ENCODE results near the gene RAVER1. TPM values are rescaled to one million over a fixed set of nuclear protein-coding genes. Genes with fewer than 3 reads are reported as not detected.
A peak's percentile ranks its signal among the peaks of the same experiment; 100 is the strongest.
"Not testable (repeated sequence)": the region's sequence is repeated elsewhere in the genome, so short reads cannot be mapped to it uniquely, and the experiment has no call there.

RAVER1 gene
- total RNA-seq, 1 donor from 2014 or later: 25.5 TPM

DNA sequence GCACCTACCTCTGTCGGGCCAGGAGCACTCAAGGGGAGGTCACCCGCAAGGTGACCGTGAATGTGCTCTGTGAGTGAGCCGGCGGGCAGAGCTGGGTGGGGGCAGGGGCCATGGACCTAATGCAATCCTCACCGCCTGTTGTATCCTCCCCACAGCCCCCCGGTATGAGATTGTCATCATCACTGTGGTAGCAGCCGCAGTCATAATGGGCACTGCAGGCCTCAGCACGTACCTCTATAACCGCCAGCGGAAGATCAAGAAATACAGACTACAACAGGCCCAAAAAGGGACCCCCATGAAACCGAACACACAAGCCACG is 48.4 kb downstream of the RAVER1 start:
- H3K4me3 ChIP-seq: no peak overlapping the region
- no peak for TF ChIP-seq POLR2AphosphoS5 (IDR thresholded peaks at IDR 0.05; ENCODE audit: insufficient read depth in 1 of 2, low read depth in 1 of 2)
- no peak for TF ChIP-seq POLR2A (IDR thresholded peaks at IDR 0.05)
- no peak for TF ChIP-seq CTCF (IDR thresholded peaks at IDR 0.05)
- H3K4me1 ChIP-seq: peaks cover 43% of the 10 kb centered on the region
- H3K36me3 ChIP-seq: peaks cover 0 to 19% of the 10 kb centered on the region in 2 donors
- peaks cover 6% of the 10 kb centered on the region for H3K27me3 ChIP-seq
- H3K9me3 ChIP-seq: no peaks in the 10 kb centered on the region
- H3K27ac ChIP-seq: no peak overlapping the region
- intact Hi-C loops (cut with DNase I): no loop called here
- no peak for DNase-seq (ENCODE audit: extremely low spot score in 2 of 2)

DNA sequence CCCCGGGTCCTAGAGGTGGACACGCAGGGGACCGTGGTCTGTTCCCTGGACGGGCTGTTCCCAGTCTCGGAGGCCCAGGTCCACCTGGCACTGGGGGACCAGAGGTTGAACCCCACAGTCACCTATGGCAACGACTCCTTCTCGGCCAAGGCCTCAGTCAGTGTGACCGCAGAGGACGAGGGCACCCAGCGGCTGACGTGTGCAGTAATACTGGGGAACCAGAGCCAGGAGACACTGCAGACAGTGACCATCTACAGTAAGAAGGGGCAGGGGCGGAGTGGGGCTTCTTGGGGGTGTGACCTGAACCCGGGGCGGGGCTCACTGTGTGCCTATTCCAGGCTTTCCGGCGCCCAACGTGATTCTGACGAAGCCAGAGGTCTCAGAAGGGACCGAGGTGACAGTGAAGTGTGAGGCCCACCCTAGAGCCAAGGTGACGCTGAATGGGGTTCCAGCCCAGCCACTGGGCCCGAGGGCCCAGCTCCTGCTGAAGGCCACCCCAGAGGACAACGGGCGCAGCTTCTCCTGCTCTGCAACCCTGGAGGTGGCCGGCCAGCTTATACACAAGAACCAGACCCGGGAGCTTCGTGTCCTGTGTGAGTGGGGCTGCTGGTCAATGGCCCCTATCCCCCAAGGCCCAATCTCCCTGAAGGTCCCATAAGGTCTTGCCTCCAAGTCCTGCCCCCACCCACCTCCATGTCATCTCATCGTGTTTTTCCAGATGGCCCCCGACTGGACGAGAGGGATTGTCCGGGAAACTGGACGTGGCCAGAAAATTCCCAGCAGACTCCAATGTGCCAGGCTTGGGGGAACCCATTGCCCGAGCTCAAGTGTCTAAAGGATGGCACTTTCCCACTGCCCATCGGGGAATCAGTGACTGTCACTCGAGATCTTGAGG is 49.0 kb downstream of the RAVER1 start:
- peaks cover 5% of the 10 kb centered on the region for H3K27me3 ChIP-seq
- H3K9me3 ChIP-seq: no peaks in the 10 kb centered on the region
- no peak overlapping the region for H3K27ac ChIP-seq
- peaks cover 0 to 19% of the 10 kb centered on the region in 2 donors for H3K36me3 ChIP-seq
- intact Hi-C loops (cut with DNase I): no loop called here
- H3K4me3 ChIP-seq: no peak overlapping the region
- TF ChIP-seq CTCF (IDR thresholded peaks at IDR 0.05): no peak
- TF ChIP-seq POLR2A (IDR thresholded peaks at IDR 0.05): no peak
- TF ChIP-seq POLR2AphosphoS5 (IDR thresholded peaks at IDR 0.05; ENCODE audit: insufficient read depth in 1 of 2, low read depth in 1 of 2): no peak
- DNase-seq (ENCODE audit: extremely low spot score in 2 of 2): peak in 1 of 2 donors; percentile 91
- H3K4me1 ChIP-seq: peaks cover 37% of the 10 kb centered on the region

GRCh38 chr19:10283301-10284064 is 49.8 kb downstream of the RAVER1 start:
- Histone ChIP-seq H3K4me3 (no peak overlapping the region), H3K27me3 (no peaks in the 10 kb centered on the region), H3K4me1 (peaks cover 29% of the 10 kb centered on the region), H3K36me3 (peaks cover 0 to 19% of the 10 kb centered on the region in 2 donors), H3K9me3 (no peaks in the 10 kb centered on the region), H3K27ac (no peak overlapping the region)
- no peak for DNase-seq (ENCODE audit: extremely low spot score in 2 of 2)
- intact Hi-C loops (cut with DNase I): no loop called here
- no peak for TF ChIP-seq POLR2A (IDR thresholded peaks at IDR 0.05)
- no peak for TF ChIP-seq CTCF (IDR thresholded peaks at IDR 0.05)
- TF ChIP-seq POLR2AphosphoS5 (IDR thresholded peaks at IDR 0.05; ENCODE audit: insufficient read depth in 1 of 2, low read depth in 1 of 2): no peak

- H3K4me3 ChIP-seq; H3K9me3 ChIP-seq; H3K27me3 ChIP-seq; intact Hi-C loops (cut with DNase I); DNase-seq (ENCODE audit: extremely low spot score in 2 of 2); H3K27ac ChIP-seq: not testable (repeated sequence)
- Histone ChIP-seq H3K36me3 (peaks cover 0 to 19% of the 10 kb centered on the region in 2 donors), H3K4me1 (peaks cover 15% of the 10 kb centered on the region)
Measured at GRCh38 chr19:10282043-10282442, 51.3 kb downstream of the RAVER1 start.

- peaks cover 0 to 12% of the 10 kb centered on the region in 2 donors for H3K36me3 ChIP-seq
Measured at GRCh38 chr19:10279737-10280442, 53.4 kb downstream of the RAVER1 start.

More at GRCh38 chr19:10279737-10280442, 53.4 kb downstream of the RAVER1 start:
- no peak for DNase-seq (ENCODE audit: extremely low spot score in 2 of 2)
- Histone ChIP-seq H3K9me3 (no peaks in the 10 kb centered on the region), H3K4me3 (no peak overlapping the region), H3K27me3 (no peaks in the 10 kb centered on the region), H3K27ac (no peak overlapping the region), H3K4me1 (no peaks in the 10 kb centered on the region)
- no peak for TF ChIP-seq POLR2A (IDR thresholded peaks at IDR 0.05)
- TF ChIP-seq CTCF (IDR thresholded peaks at IDR 0.05): no peak
- TF ChIP-seq POLR2AphosphoS5 (IDR thresholded peaks at IDR 0.05; ENCODE audit: insufficient read depth in 1 of 2, low read depth in 1 of 2): no peak
- intact Hi-C loops (cut with DNase I): no loop called here

Data from vagina (tissue), 2 donors.